Smooth muscle cell of the brain vasculature (primary cell): ENCODE results near the gene STK39.
A peak's percentile ranks its signal among the peaks of the same experiment; 100 is the strongest.
"Not testable (repeated sequence)": the region's sequence is repeated elsewhere in the genome, so short reads cannot be mapped to it uniquely, and the experiment has no call there.

ENCODE experiments used
- DNase-seq: peaks from one replicate; pipeline ENCODE4 v3.0.0-alpha.2; 2012; ENCODE audit warnings: low read depth, low spot score

STK39 gene

GRCh38 chr2:168050377-168050776 lies 197.0 kb downstream of the STK39 start:
- no peak for DNase-seq

- no peak for DNase-seq
Observed at GRCh38 chr2:168049609-168050008, 197.8 kb downstream of the STK39 start.

- DNase-seq: no peak
Observed at GRCh38 chr2:168047091-168047690, 200.2 kb downstream of the STK39 start.

- no peak for DNase-seq
Observed at GRCh38 chr2:168044579-168044978, 202.8 kb downstream of the STK39 start.

- DNase-seq: no peak
Observed at GRCh38 chr2:168044176-168044575, 203.2 kb downstream of the STK39 start.

- DNase-seq: not testable (repeated sequence)
Observed at GRCh38 chr2:168042127-168042824, 205.1 kb downstream of the STK39 start.

- no peak for DNase-seq
Observed at GRCh38 chr2:168039881-168040280, 207.5 kb downstream of the STK39 start.

- DNase-seq: no peak
Observed at GRCh38 chr2:168037778-168038177, 209.6 kb downstream of the STK39 start.

- DNase-seq: no peak
Observed at GRCh38 chr2:168035458-168035857, 211.9 kb downstream of the STK39 start.

- DNase-seq: no peak
Observed at GRCh38 chr2:168034616-168035015, 212.8 kb downstream of the STK39 start.

GRCh38 chr2:168033966-168034365 lies 213.4 kb downstream of the STK39 start:
- no peak for DNase-seq

- DNase-seq: no peak
Observed at GRCh38 chr2:168032091-168032490, 215.3 kb downstream of the STK39 start.

- DNase-seq: peak; percentile 29
Observed at GRCh38 chr2:168030862-168031624, 216.4 kb downstream of the STK39 start.

GRCh38 chr2:168029071-168029470 lies 218.3 kb downstream of the STK39 start:
- DNase-seq: no peak

- no peak for DNase-seq
Observed at GRCh38 chr2:168028362-168028761, 219.0 kb downstream of the STK39 start.

- DNase-seq: no peak
Observed at GRCh38 chr2:168025487-168026202, 221.8 kb downstream of the STK39 start.

GRCh38 chr2:168024459-168024858 lies 222.9 kb downstream of the STK39 start:
- no peak for DNase-seq

- DNase-seq: no peak
Observed at GRCh38 chr2:168021800-168022587, 225.4 kb downstream of the STK39 start.

GRCh38 chr2:168015274-168015953 lies 232.0 kb downstream of the STK39 start:
- no peak for DNase-seq

GRCh38 chr2:168009900-168010299 lies 237.5 kb downstream of the STK39 start:
- no peak for DNase-seq
